Activated naive CD4-positive, alpha-beta T cell treated with Interleukin-2 at 50 U/mL for 16 hours (primary cell): ENCODE measurements around the gene SLU7.
"Not testable (repeated sequence)": the region's sequence is repeated elsewhere in the genome, so short reads cannot be mapped to it uniquely, and the experiment has no call there.

Experiments used
- DNase-seq: peaks from one replicate; pipeline ENCODE4 v3.0.0-alpha.2; 2020

Gene SLU7

GRCh38 chr5:160450164-160450932 lies 31.5 kb upstream of the SLU7 start:
- DNase-seq: no peak

- no peak for DNase-seq
These were observed 30.6 kb upstream of the SLU7 start for GRCh38 chr5:160449458-160449857.

GRCh38 chr5:160448886-160449285 lies 30.0 kb upstream of the SLU7 start:
- no peak for DNase-seq

GRCh38 chr5:160445751-160446150 lies 26.9 kb upstream of the SLU7 start:
- DNase-seq: no peak

- no peak for DNase-seq
These were observed 26.3 kb upstream of the SLU7 start for GRCh38 chr5:160445132-160445531.

GRCh38 chr5:160444407-160444806 lies 25.5 kb upstream of the SLU7 start:
- no peak for DNase-seq

- no peak for DNase-seq
These were observed 24.0 kb upstream of the SLU7 start for GRCh38 chr5:160442824-160443431.

- no peak for DNase-seq
These were observed 22.5 kb upstream of the SLU7 start for GRCh38 chr5:160441311-160441781.

- peak; percentile 92 for DNase-seq
These were observed 20.3 kb upstream of the SLU7 start for GRCh38 chr5:160439205-160439600.

- peak; percentile 59 for DNase-seq
These were observed 19.7 kb upstream of the SLU7 start for GRCh38 chr5:160438316-160439204.

GRCh38 chr5:160437271-160437670 lies 18.4 kb upstream of the SLU7 start:
- DNase-seq: no peak

GRCh38 chr5:160436661-160437060 lies 17.8 kb upstream of the SLU7 start:
- not testable (repeated sequence) for DNase-seq

GRCh38 chr5:160436017-160436416 lies 17.1 kb upstream of the SLU7 start:
- no peak for DNase-seq

GRCh38 chr5:160435532-160435931 lies 16.7 kb upstream of the SLU7 start:
- DNase-seq: no peak

- DNase-seq: peak; percentile 39
These were observed 15.2 kb upstream of the SLU7 start for GRCh38 chr5:160434022-160434531.

- no peak for DNase-seq
These were observed 13.9 kb upstream of the SLU7 start for GRCh38 chr5:160432787-160433186.

GRCh38 chr5:160432196-160432595 lies 13.3 kb upstream of the SLU7 start:
- DNase-seq: no peak

- no peak for DNase-seq
These were observed 8.7 kb upstream of the SLU7 start for GRCh38 chr5:160427607-160428006.

- DNase-seq: no peak
These were observed 4.2 kb upstream of the SLU7 start for GRCh38 chr5:160423099-160423498.

GRCh38 chr5:160421625-160422258 lies 2.9 kb upstream of the SLU7 start, which contains the start of gene PTTG1:
PTTG1 (plus strand) TSS chr5:160421855; CDS start chr5:160422313, 458 bp downstream.
- peak; percentile 92 for DNase-seq

GRCh38 chr5:160420331-160420610 lies 1.4 kb upstream of the SLU7 start:
- no peak for DNase-seq

GRCh38 chr5:160419458-160420330 lies 813 bp upstream of the SLU7 start:
- DNase-seq: no peak
